Left renal pelvis (tissue), 4 donors: Measurements from ENCODE around the gene BUD13. TPM values are rescaled to one million over a fixed set of nuclear protein-coding genes. Genes with fewer than 3 reads are reported as not detected.
"Not testable (repeated sequence)": the region's sequence is repeated elsewhere in the genome, so short reads cannot be mapped to it uniquely, and the experiment has no call there.

Source experiments
- DNase-seq, 4 donors: peaks; one replicate each; pipeline ENCODE4 v3.0.0-alpha.2; 2013; ENCODE audit warnings: low read depth in 4 of 4, low spot score in 3 of 4
- polyA plus RNA-seq, 4 donors: library from polyadenylated mRNA; unstranded; fragments of 120-200 nt; gene quantifications; one replicate each; pipeline ENCODE4 v1.2.1, GENCODE V29; 2013; ENCODE audit not compliant: insufficient read length in 4 of 4

BUD13 gene, protein sequence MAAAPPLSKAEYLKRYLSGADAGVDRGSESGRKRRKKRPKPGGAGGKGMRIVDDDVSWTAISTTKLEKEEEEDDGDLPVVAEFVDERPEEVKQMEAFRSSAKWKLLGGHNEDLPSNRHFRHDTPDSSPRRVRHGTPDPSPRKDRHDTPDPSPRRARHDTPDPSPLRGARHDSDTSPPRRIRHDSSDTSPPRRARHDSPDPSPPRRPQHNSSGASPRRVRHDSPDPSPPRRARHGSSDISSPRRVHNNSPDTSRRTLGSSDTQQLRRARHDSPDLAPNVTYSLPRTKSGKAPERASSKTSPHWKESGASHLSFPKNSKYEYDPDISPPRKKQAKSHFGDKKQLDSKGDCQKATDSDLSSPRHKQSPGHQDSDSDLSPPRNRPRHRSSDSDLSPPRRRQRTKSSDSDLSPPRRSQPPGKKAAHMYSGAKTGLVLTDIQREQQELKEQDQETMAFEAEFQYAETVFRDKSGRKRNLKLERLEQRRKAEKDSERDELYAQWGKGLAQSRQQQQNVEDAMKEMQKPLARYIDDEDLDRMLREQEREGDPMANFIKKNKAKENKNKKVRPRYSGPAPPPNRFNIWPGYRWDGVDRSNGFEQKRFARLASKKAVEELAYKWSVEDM
- polyA plus RNA-seq: 10 to 100 TPM; 30.6 to 38.9 (median 34.4) TPM

DNA sequence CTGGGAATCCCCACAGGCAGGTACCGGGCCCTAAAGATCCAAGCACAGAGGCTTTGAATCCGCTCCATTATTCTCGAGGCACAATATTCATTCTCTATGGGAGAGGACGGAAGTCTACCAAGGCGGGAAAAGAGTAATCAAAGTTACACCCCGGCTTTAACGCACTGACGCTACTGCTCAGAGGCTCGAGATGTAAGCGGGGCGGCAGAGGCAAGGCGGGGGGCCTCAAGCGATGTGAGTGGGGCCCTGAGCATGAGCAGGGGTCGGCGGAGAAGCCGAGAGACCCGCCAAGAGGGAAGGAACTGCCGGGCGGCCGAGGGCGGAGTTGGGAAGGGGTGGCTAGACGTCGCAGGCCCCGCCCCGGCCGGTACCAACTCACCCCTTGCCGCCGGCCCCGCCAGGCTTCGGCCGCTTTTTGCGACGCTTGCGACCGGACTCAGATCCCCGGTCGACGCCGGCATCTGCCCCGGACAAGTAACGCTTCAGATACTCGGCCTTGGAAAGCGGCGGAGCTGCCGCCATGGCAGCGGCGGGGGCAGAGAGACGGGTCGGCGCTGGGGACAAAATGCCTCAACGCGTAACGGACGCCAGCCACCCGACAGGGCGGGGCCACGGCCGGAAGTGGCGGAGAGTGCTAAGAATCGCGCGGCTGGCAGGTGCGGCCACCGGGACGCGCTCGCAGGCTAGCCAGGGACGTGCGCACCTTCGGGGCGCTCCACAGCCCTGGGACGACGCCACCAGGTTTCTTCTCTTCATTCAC lies at the start of gene BUD13:
Gene BUD13 (minus strand): TSS at position 545 of the 760 bp plus-strand sequence. CDS start 23 bp downstream, at position 522.
- peak; percentile 75 to 82 (median 79) for DNase-seq

- no peak for DNase-seq
These were observed 49.8 kb upstream of the BUD13 start for GRCh38 chr11:116822575-116822974.

DNA sequence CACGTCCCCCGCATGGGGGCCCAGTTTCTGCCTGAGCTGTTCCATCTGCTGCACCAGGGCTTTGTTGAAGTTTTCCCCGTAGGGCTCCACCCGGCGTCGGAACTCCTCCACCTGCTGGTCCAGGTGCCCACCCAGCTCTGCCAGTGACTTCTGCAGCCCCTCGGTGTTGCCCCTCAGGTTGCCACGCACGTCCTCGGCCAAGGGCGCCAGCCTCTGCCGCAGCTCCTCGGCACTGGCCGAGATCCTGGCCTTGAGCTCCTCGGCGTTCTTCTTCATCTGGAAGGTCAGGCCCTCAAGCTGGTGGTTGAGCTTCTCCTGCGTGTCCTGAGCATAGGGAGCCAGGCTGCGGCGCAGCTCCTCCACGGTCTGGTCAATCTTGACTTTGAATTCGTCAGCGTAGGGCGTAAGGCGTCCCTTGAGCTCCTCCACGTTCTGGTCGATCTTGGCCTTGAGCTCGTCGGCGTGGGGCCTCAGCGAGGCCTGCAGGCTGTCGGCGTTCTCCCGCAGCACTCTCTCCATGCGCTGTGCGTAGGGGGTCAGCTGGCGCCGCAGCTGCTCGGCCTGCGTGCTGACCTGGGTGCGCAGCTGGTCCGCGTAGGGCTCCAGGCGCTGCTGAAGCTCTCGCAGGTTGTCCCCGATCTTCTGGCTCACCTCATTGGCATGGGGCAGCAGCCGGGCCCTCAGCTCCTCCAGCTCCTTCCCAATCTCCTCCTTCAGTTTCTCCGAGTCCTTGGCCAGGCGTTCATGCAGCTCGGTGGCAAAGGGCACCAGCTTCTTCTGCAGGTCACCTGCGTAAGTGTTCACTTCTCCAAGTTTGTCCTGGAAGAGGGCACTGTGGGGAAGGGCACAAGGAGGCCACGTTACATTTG lies 48.5 kb upstream of the BUD13 start:
- DNase-seq: no peak

GRCh38 chr11:116819049-116819448 lies 46.3 kb upstream of the BUD13 start:
- no peak for DNase-seq

DNA sequence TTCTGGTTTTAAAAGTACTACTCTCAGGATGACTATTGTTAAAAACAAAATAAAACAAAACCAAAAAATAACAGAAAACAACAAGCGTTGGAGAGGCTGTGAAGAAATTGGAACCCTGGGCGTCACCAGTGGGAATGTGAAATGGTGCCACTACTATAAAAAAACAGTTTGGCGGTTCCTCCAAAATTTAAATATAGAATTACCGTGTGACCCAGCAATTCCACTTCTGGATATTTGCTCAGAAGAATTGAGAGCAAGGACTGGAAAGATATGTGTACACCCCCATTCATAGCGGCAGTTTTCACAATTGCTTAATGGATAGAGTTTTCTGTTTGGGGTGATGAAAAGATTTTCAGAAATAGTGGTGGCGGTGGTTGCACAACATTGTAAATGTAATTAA lies 41.7 kb upstream of the BUD13 start:
- DNase-seq: no peak

DNA sequence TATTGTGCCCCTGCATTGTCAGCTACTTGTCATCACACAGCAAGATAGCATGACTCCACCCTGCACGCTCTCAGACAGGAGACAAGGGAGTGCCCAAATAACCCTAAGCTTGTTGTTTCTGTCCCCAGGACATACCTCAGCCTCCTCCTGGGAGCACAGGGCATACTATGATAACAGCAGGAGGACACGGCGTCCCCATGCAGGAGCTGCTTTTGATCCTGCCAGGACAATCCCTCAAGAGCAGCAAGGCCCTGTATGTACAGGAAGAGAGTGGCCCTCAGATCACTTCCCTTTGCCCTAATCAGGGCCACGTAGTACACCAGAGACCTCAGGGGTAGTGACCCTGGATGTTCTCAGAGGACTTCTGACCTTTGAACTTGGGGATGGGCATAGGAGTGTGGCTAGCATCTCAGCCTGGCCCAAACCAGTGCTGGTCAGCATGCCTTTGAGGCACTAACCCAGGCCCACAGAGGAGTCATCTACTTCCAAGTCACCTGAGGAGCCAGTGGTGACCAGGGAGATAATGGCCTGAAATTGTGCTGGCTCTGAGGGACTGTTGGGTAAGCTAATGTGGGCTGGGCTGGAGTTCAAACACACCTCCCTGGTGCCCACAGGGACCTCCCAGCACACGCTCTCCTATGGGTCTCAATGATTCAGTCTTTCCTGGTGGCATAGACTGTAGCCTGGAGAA lies 41.1 kb upstream of the BUD13 start:
- no peak for DNase-seq

GRCh38 chr11:116813170-116813569 lies 40.4 kb upstream of the BUD13 start:
- no peak for DNase-seq

DNA sequence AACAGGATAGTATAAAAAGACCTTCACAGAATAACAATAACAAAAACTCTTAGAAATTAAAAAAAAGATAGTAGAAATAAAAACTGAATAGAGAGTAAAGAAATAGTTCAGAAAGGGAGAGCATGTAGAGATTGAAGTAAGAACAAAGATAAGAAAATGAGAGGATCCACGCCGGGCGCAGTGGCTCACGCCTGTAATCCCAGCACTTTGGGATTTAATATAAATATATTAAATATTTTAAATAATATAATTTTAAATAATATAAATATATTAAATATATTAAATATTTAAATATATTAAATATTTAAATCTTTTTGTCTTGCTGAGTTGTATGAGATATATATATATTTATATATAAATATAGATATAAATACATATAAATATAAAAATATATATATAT lies 39.3 kb upstream of the BUD13 start:
- DNase-seq: no peak

DNA sequence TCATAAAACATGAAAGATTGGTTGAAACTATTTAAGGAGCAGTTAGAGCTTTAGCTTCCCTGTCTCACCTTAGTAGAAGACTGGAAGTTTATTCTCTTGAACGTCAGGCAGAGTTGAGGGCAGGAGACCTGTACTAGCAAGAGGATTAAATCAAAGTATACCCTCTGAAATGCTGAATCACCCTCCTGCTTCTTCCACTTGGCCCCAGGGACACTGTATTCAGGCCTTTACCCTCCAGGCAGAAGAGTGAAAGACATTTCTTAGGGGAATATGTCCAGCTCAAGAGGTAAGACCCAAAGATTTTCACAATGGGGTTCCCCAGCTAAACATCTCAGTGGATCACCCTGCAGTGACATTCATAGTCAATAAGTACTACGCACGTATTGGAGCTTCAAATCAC lies 38.4 kb upstream of the BUD13 start:
- DNase-seq: no peak

GRCh38 chr11:116808262-116809175 lies 35.7 kb upstream of the BUD13 start:
- DNase-seq: no peak

- no peak for DNase-seq
These were observed 34.9 kb upstream of the BUD13 start for GRCh38 chr11:116807601-116808261.

DNA sequence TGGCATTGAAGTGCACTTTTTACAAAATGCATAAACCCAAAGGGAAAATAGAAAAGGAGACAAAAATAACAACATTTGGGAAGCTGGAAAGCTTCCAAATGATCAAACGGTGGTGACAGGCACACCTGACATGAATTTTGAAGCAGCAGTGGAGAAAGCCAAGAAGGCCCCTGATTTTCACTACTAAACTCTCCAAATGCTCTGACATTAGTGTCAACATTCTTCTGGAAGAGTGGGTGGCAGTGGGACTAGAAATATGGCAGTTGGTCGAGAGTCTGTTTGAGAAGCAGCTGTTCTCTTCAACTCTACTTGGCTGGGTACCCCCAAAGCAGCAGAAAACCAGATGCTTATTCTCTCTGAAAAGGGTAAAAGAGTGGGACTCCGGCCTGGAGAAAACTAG lies 31.2 kb upstream of the BUD13 start:
- no peak for DNase-seq

DNA sequence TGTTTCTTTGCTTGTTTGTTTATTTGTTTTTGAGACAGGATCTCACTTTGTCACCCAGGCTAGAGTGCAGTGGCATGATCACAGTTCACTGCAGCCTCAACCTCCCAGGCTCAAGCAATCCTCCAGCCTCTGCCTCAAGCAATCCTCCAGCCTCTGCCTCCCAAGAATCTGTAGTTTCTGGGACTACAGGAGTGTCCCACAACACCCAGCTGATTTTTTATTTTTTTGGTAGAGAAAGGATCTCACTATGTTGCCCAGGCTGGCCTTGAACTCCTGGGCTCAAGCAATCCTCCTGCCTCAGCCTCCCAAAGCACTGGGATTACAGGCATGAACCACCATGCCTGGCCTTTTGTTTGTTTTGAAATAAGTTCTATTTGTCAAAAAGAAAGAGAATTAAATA lies 28.9 kb upstream of the BUD13 start:
- DNase-seq: not testable (repeated sequence)

DNA sequence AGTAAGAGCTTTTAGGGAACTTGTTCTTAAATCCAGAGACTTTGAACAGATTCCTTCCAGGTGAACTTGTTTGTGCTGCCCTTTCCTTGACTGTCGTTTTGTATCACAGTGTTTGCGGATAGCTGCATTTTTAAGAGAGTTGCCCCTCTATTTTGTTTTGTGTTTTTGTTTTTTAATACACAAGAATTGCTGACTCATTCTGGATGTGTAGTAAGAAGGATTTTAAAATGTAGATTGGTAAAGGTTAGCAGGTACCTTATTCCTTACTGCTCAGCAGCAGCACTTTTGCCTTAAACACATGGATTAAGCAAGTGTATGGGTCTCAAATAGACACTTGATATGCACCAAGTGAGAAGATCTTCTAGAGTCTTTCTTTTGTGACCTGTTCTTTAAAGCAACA lies 27.8 kb upstream of the BUD13 start:
- no peak for DNase-seq

DNA sequence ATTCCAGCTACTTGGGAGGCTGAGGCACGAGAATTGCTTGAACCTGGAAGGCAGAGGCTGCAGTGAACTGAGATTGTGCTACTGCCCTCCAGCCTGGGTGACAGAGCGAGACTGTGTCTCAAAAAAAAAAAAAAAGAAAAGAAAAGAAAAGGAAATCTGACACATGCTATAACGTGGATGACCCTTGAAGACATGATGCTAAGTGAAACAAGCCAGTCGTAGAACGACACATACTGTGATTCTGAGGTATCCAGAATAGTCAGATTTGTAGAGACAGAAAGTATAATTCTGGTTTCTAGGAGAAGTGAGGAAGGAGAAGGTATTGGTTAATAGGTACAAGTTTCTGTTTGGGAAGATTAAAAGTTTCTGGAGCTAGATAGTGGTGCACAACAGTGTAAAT lies 25.6 kb upstream of the BUD13 start:
- DNase-seq: no peak

DNA sequence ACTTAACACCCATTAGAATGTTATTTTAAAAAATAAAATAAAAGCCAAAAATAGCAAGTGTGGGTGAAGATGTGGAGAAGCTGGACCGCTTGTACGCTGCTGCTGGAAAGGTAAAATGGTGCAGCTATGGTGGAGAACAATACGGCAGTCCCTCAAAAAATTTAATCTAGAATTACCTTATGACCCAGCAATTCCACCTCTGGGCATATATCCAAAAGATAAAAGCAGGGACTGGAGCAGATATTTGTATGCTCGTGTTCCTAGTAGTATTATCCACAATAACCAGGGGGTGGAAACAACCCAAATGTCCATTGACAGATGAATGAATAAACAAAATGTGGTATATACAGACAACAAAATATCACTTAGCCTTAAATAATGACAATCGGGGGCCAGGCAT lies 25.0 kb upstream of the BUD13 start:
- DNase-seq: no peak

DNA sequence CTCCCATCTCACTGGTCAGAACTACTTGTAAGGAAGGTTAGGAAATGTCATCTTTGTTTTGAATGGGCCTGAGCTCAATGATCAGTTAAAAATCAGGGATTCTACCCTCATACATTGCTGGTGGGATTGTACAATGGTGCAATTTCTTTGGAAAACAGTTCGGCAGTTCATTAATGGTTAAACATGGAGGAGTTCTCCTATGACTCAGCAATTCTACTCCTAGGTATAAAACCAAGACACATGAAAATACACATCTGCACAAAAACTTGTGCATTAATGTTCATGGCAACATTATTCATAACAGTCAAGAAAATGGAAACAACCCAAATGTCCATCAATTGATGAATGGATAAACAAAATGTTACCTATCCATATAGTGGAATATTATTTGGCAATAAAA lies 23.8 kb upstream of the BUD13 start:
- DNase-seq: no peak

DNA sequence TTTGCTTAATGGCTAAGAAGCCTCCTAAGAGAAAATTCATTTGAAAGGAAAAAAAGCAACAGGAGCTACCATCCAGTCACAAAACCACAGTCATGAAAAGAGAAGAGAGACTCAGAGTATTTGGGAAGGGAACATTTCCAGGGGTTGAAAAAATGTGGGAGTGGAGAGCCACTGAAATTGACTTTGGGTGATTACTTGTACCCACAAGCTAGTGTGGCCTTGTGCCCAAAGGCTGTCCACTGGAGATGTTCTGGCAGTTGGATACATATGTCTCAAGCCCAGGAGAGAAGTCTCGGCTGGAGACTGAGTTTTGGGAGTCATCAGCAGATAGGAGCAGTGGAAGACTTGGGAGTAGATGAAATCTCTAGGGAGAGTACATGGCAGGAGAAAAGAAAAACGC lies 22.1 kb upstream of the BUD13 start:
- no peak for DNase-seq

DNA sequence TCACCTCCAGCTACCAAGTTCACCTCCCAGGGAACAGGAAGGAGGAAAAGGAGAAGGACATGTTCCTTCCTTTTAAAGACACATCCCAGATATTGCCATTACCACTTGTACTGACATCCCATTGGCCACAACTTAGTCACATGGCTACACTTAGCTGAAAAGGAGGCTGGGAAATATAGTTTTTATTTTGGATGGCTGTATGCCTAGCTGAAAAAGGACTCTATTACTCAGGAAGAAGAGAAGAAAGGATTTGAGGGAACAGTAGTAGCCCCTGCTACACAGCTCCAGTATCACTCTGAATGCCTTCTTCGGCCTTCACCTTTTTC lies 20.9 kb upstream of the BUD13 start:
- DNase-seq: no peak
